ENCODE results near the gene NPY5R.

Gene NPY5R

GRCh38 chr4:163384434-163384833, 40.7 kb downstream of the NPY5R start:
- no peak for FAIRE-seq
- DNase-seq (ENCODE audit: insufficient read length, low spot score): no peak

- no peak for DNase-seq (ENCODE audit: insufficient read length, low spot score)
- no peak for FAIRE-seq
Measured at GRCh38 chr4:163384926-163385325, 41.2 kb downstream of the NPY5R start.

- DNase-seq (ENCODE audit: insufficient read length, low spot score) (no peak), FAIRE-seq (no peak)
Measured at GRCh38 chr4:163385466-163385865, 41.8 kb downstream of the NPY5R start.

GRCh38 chr4:163391756-163392155, 48.1 kb downstream of the NPY5R start:
- FAIRE-seq (no peak), DNase-seq (ENCODE audit: insufficient read length, low spot score) (no peak)

DNA sequence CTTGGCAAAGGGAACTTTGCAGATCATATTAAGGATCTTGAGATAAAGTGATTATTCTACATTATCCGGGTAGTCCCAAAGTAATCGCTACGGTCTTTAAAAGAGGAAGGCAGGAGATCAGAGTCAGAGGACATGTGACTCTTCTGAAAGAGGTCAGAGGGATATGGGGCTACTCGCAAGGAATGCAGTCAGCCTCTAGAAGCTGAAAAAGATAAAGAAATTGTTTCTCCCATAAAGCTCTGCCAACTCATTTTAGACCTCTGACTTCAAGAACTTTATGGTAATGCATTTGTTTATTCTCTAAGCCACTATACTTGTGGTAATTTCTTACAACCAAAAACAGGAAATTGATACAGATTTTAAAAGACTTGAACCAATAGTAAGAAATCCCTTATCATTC, 48.6 kb downstream of the NPY5R start:
- DNase-seq (ENCODE audit: insufficient read length, low spot score): no peak
- FAIRE-seq: no peak

- DNase-seq (ENCODE audit: insufficient read length, low spot score): no peak
- no peak for FAIRE-seq
Measured at GRCh38 chr4:163393471-163393870, 49.8 kb downstream of the NPY5R start.

DNA sequence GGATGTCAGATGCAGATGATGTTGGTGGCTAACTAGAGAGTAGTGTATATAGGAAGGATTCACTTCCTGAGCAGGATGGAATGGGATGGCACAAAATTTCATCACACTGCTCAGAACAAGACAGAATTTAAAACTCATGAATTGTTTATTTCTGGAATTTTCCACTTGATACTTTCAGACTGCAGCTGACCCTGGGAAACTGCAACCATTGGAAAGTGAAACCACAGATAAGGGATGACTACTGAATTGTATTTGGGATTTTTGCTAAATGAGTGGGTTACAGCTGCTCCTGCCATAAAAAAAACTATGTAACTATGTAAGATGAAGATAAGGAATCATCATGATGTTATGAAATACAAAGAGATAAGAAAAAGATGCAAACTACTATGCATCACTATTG, 51.4 kb downstream of the NPY5R start:
- FAIRE-seq (no peak), DNase-seq (ENCODE audit: insufficient read length, low spot score) (no peak)

- FAIRE-seq: no peak
- no peak for DNase-seq (ENCODE audit: insufficient read length, low spot score)
Measured at GRCh38 chr4:163395758-163396157, 52.1 kb downstream of the NPY5R start.

GRCh38 chr4:163398238-163398637, 54.5 kb downstream of the NPY5R start:
- DNase-seq (ENCODE audit: insufficient read length, low spot score): no peak
- FAIRE-seq: no peak

- no peak for FAIRE-seq
Measured at GRCh38 chr4:163400911-163401310, 57.2 kb downstream of the NPY5R start.

More at GRCh38 chr4:163400911-163401310, 57.2 kb downstream of the NPY5R start:
- no peak for DNase-seq (ENCODE audit: insufficient read length, low spot score)
